ENCODE data around the gene GCLM. TPM values are rescaled to one million over a fixed set of nuclear protein-coding genes. Genes with fewer than 3 reads are reported as not detected.

GCLM gene
- total RNA-seq, 1 experiment from 2014 or later, result 28.9 TPM

- H3K27me3 ChIP-seq (ENCODE audit: insufficient read depth, low read length), result no peaks in the 10 kb centered on the region
- no TSS peak for BruUV-seq (replicated peaks)
- ChIA-PET CTCF (interaction anchor here (1.2 to 3.8 kb wide), 2 partner anchors 13 to 210 kb away, joined by 3 to 83 read pairs; no protein-coding TSS in a partner anchor), RAD21 (ENCODE audit: low non-redundant PET in 1 of 2, low total read pairs in 2 of 2, uncharacterized antibody in 2 of 2, unreplicated experiment in 2 of 2) (no interaction called here), POLR2A (no interaction called here)
- DNase-seq (ENCODE audit: low read depth, low spot score), result no peak
- no peak overlapping the region for H2AFZ ChIP-seq (ENCODE audit: low read depth, low read length, poor library complexity, severe bottlenecking)
- no peak overlapping the region for H3K4me2 ChIP-seq (ENCODE audit: low read length)
- intact Hi-C loops (cut with micrococcal nuclease), result no loop called here
- H3K4me1 ChIP-seq (ENCODE audit: control insufficient read depth in 1 of 2, insufficient read depth in 2 of 2, low read length in 2 of 2), result peaks cover 3 to 25% of the 10 kb centered on the region in 2 experiments; a peak in 2 of 4 replicates
- no peaks in the 10 kb centered on the region for H3K9me3 ChIP-seq (ENCODE audit: control insufficient read depth in 1 of 2, insufficient read depth in 1 of 2, low read depth in 1 of 2, low read length in 2 of 2)
- H4K20me1 ChIP-seq (ENCODE audit: insufficient read depth), result no peaks in the 10 kb centered on the region
- H3K79me2 ChIP-seq (ENCODE audit: insufficient read depth, low read length), result no peaks in the 10 kb centered on the region
- H3K36me3 ChIP-seq (ENCODE audit: control insufficient read depth in 1 of 2, insufficient read depth in 2 of 2, low read length in 2 of 2), result no peaks in the 10 kb centered on the region
- no peak overlapping the region for H3K4me3 ChIP-seq (replicated peaks in 1 of 2; ENCODE audit: low read depth in 1 of 2, low read length in 2 of 2)
- TF ChIP-seq TCF7L2 (IDR thresholded peaks at IDR 0.05; ENCODE audit: borderline replicate concordance, extremely low read depth, insufficient read depth, insufficient read length), result no peak
- no peak for TF ChIP-seq POLR2A (IDR thresholded peaks at IDR 0.05; ENCODE audit: borderline replicate concordance, extremely low read depth, insufficient read depth, insufficient read length)
- no peak for TF ChIP-seq EZH2phosphoT487 (IDR thresholded peaks at IDR 0.05; ENCODE audit: borderline replicate concordance)
- TF ChIP-seq CBX3 (IDR thresholded peaks at IDR 0.05; ENCODE audit: low read depth), result no peak
- TF ChIP-seq EGR1 (IDR thresholded peaks at IDR 0.05; ENCODE audit: low read depth), result no peak
- TF ChIP-seq EZH2 (IDR thresholded peaks at IDR 0.05), result no peak
- no peak for TF ChIP-seq ZBTB33 (IDR thresholded peaks at IDR 0.05; ENCODE audit: extremely low read depth, insufficient replicate concordance, low read length)
- no peak for TF ChIP-seq MAX (IDR thresholded peaks at IDR 0.05)
- TF ChIP-seq RAD21 (IDR thresholded peaks at IDR 0.05; ENCODE audit: low read depth), result no peak
- TF ChIP-seq YY1 (IDR thresholded peaks at IDR 0.05; ENCODE audit: extremely low read depth, insufficient replicate concordance, low read depth, low read length), result no peak
- no peak for TF ChIP-seq SP1 (IDR thresholded peaks at IDR 0.05; ENCODE audit: low read depth)
- no peak for TF ChIP-seq FOSL1 (IDR thresholded peaks at IDR 0.05; ENCODE audit: low read depth)
- no peak for TF ChIP-seq ZFX (IDR thresholded peaks at IDR 0.05)
- TF ChIP-seq JUND (IDR thresholded peaks at IDR 0.05), result no peak
- TF ChIP-seq SRF (IDR thresholded peaks at IDR 0.05; ENCODE audit: low read depth), result no peak
- H3K9ac ChIP-seq (ENCODE audit: low read length), result no peak overlapping the region
- H3K9me2 ChIP-seq (ENCODE audit: insufficient read depth), result no peaks in the 10 kb centered on the region
- ATAC-seq, result no peak
- no peak overlapping the region for H3K27ac ChIP-seq (ENCODE audit: low read depth, low read length)
Observed at GRCh38 chr1:93841771-93842170, 67.5 kb downstream of the GCLM start.

Measured in HCT116 (cell line).